CD4-positive, alpha-beta T cell treated with Interferon gamma for 1 hour (primary cell): Measurements from ENCODE around the gene SMIM14.
"Not testable (repeated sequence)": the region's sequence is repeated elsewhere in the genome, so short reads cannot be mapped to it uniquely, and the experiment has no call there.

Experiments
- DNase-seq: peaks from one replicate; pipeline ENCODE4 v3.0.0-alpha.2; 2020

Gene SMIM14

DNA sequence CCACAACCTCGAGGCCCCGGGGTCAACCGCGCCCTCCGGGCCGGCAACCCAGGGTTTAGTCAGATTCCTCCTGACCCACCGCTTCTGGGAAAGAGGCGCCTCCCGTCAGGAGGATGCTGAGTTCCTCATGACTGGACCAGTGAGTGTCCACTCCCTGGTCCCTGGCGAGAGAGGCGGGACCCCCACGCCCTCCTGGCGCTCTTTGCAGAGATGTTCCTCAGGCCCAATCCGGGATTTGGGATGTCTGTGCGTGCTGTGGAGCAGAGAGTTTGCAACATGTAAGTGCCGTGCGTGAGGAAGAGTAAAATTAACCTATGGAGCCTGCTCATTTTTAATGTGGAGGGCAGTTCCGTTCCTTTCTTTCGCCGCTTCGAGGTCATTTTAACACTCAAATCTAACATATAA lies 110.6 kb downstream of the SMIM14 start:
- DNase-seq = no peak

DNA sequence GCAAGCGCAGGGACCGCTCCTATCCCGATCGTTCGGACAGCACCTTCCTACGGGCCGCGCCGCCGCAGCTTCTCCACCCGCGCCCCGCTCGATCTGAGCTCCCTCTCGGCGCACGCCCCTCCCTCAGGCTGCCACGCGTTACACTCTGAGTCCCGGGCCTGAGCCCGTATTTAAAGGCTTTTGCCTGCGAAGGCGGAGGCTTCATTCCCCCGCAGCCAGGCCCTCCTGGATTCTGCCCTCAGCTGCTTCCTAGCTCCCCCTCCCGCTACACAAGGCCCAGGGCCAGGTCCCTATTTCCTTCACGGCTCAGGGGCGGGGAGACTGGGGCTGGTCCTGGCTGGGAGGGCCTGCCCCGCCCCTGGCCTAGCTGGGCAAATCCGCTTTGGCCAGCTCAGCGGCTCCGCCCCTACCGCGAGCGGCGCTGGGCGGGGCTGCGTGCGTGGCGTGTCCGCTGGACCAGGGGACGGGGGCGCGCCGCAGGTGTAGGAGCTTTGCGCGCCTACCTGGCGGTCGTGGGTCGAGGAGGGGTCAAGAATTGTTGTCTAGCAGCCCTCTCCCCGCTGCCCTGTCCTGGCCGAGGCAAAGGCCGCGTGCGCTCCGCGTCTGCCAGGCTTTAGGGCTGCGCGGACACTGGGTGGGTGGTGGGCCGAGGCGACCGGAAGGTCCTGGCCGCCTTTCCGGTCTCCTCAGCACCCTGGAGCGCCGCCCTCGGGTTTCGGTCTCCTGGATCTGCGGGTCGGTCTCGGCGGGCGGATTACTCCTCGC lies 111.2 kb downstream of the SMIM14 start, which contains the start of gene UGDH:
TSS of gene UGDH (minus strand) at position 144 of the 765 bp plus-strand sequence. CDS start 5,927 bp downstream, outside the sequence.
- peak; percentile 88 for DNase-seq

DNA sequence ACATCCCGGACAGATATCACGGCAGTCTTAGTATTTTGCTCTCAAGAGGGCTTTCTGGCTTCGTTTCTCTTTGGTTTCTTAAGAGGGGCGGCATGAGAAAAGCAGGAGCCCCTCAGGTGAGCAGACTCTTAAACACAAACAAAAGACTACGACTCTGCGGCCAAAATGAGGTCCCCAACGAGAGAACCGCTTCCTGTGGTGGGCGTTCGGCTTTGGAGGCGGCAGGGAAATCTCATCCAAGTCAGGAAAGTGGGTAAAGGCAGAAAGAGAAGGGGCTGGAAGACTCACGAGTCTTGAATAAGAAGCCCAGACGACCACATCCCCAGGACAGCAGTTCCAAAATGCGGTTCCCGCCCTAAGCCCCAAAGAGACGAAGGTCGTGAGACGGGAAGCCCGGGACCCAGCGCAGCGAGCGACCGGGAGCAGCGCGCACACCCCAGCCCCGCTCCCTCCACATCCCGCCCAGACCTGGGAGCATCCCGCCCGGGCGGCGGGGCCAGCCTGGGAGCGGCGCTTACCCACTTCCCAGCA lies 111.8 kb downstream of the SMIM14 start:
- DNase-seq = peak; percentile 1

DNA sequence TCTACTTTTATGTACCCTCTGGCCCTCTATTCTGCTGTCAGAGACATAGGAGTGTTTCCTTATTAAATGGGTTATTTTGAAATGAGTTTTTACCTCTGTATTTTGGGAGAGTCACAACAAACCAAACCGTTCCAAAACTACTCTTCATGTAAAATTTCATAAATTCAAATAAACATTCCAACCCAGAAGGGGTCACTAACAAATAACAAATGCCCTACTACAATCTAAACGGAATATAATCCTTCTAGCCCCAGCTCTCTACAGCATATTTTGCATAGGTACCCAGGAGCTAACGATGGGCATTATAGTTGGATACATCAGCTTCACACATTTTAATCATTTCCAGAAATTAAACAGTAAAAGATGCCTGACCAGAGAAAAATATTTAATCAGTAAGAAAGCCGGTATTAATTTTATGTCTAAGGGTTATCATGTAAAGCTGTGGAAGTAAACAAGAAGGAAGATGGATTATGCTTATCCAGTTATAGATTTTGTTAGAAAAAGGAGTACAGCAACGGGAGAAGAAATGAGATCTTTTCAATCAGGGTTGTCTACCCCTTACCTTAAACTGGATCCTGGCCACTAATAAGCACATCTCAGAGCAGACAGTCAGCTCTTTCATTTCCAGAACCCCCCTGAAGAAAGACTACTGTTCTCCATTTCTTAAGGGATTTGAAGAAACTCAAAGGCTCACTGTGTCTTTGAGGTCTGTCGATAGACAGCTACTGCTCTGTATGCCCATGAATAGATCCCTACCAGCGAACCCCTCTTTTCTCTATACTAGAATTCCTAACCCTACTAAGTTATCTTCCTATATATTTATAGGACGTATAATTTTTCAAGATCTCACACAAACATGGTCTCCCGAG lies 112.6 kb downstream of the SMIM14 start:
- no peak for DNase-seq

DNA sequence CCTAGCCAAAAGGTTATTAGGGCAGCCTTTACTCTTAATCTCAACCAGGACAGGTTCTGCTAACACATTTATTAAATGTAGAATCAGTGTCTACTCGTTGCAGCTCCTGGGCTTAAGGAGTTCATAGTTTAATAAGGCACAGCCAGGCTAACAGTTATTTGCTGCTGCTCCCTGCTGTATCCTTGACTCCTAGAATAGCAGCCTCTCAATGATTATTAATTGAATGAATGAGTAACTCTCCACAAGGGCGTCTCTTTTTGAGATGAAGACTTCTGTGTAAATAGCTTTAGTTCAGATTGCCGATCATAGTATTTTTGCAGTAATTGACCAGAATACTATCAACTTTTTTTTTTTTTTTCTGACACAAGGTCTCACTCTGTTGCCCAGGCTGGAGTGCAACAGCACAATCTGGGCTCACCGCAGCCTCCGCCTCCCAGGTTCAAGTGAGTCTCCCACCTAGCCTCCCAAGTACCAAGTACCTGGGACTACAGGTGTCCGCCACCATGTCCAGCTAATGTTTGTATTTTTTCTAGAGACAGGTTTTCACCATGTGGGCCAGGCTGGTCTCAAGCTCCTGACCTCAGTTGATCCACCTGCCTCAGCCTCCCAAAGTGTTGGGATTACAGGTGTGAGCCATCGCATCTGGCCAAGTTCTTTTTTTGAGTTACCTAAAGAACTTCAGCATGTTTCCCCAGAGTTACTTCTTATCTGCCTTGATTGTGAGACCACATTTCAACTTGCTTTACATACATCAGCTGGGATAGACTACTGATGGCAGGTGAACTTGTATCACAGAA lies 114.3 kb downstream of the SMIM14 start:
- DNase-seq = no peak

DNA sequence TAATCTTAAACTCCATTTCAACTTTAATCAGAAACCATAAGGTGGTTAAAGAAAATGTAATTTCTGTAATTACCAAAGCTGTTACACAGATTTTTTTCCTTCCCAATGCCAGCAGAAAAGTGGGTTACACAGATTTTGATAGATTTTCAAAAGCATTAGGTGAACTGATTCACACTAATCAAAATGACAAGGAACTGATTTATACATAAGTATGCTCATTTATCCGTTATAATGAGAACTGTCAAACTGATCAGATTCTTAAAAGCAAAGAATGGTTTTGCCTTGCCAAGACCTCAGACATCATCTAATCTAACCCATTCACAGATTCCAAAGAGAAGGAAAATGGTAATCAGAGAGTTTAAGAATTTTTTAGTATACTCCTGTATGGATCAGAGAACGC lies 116.6 kb downstream of the SMIM14 start:
- no peak for DNase-seq

DNA sequence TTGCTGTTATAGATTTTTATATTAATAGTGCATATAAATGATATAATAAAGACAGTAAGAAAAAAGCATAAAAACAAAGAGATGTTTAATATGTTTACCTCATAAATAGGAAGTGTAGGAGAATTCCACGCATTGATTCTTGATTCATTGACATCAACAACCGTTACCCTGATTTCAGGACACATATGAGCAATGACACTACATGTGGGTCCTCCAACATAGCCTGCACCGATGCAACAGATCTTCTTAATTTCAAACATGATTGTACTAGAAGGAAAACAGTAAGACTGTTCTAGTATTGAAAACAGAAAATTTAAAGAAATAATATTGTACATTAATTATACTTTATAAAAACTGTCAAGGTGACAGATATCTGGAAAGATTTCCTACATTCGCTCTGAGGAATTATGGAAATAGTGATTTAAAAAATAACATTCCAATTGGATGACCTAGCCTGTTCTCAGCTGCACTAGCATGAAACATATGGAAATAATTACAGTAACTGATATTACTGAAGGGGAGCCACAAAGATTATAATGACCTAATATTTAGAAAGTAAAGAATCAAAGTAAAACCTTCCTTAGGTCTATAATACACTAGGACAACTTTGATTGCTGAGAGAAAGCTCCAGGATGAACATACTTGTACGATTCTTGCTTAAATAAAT lies 117.3 kb downstream of the SMIM14 start:
- DNase-seq = no peak

DNA sequence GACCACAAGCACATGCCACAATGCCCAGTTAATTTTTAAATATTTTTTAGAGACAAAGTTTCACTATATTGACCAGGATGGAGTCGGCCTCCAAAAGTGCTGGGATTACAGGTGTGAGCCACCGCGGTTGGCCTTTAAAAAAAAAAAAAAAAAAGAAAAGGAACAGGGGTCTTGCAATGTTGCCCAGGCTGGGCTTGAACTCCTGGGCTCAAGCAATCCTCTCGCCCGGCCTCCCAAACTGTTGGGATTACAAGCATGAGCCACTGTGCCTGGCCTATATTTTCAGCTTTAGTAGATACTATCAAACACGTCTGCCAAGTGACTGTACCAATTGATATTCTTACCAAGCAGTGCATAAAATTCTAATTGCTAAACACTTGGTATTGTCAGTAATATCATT lies 120.2 kb downstream of the SMIM14 start:
- no peak for DNase-seq

GRCh38 chr4:39516407-39516966 lies 122.2 kb downstream of the SMIM14 start:
- DNase-seq = no peak

- DNase-seq = not testable (repeated sequence)
Observed at GRCh38 chr4:39515669-39516401, 122.8 kb downstream of the SMIM14 start.

- DNase-seq = no peak
Observed at GRCh38 chr4:39514888-39515401, 123.7 kb downstream of the SMIM14 start.

DNA sequence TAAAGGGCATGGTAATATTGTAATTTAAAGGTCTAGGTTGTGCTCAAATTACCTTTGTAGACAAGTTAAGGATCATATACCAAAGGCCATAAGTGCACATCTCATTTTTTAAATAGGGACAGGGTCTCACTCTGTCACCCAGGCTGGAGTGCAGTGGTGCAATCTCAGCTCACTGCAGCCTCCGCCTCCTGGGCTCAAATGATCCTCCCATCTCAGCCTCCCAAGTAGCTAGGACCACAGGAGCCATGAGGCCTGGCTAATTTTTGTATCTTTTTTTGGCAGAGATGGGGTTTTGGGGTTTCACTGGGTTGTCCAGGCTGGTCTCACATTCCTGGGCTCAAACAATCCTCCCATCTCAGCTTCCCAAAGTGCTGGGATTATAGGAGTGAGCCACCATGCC lies 124.4 kb downstream of the SMIM14 start:
- DNase-seq = not testable (repeated sequence)

DNA sequence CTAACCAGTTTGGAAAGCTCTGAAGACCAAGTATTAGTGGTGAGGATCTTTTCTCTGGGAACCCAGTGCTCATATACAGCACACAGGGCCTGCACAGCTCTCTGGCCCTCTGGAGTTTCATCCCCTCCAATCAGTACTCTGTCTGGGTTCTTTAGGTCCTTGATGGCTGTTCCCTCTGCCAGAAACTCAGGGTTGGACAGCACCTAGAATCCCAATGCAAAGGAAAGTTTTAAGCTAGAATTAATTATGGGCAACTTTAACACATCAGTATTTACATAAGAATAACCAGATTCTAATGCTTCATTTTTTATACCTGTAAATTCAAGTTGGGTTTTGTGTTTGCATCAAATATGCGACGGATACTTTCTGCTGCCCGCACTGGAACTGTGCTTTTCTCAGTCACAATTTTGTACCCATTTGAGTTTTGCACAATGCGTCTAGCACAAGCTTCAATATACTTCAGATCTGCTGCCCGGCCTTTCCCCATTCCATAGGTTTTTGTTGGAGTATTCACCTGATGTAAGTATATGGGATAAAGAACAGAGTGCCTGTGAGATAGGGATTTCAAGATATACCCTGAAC lies 128.2 kb downstream of the SMIM14 start:
- DNase-seq = no peak

DNA sequence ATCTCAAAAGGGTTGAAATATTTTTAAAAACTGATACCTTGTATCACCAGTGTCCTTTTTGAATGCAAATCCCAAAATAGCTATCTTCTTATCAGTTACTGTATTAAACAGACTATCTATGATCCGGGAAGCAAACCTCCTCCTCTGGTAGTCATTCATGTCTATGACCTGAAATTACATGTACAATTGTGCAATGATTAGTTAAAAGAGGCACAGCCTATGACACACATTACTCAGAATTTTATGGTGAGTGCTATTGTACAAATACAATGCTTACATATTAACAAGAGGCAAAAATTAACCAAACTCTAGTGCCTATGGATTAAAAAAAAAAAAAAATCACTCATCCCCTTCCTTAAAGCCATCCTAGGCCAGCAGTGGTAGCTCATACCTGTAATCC lies 133.1 kb downstream of the SMIM14 start:
- DNase-seq = no peak

DNA sequence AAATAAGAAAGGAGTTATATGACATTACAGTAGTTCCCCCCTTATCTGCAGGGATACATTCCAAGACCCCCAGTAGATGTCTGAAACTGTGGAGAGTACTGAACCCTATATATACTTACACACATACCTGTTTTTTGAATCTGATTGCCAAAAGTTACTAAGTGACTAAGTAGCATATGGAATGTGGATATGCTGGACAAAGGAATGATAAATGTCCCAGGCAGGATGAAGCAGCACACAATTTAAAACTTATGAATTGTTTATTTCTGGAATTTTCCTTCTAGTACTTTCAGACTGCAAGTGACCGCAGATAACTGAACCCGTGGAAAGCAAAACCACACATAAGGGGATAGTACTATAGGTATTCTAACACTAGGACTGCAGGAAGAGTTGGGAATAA lies 134.1 kb downstream of the SMIM14 start:
- no peak for DNase-seq

DNA sequence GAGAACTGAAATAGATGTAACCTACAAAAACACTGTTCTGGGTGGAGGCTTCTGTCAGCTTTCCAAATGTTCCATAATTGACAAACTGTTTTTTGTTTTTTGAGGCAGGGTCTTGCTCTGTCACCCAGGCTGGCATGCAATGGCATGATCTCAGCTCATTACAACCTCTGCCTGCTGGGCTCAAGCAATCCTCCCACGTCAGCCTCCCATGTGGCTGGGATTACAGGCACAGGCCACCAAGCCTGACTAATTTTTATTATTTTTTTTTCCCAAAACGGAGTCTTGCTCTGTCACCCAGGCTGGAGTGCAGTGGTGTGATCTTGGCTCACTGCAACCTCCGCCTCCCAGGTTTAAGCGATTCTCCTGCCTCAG lies 136.0 kb downstream of the SMIM14 start:
- not testable (repeated sequence) for DNase-seq

- no peak for DNase-seq
Observed at GRCh38 chr4:39502019-39502663, 136.5 kb downstream of the SMIM14 start.

- DNase-seq = no peak
Observed at GRCh38 chr4:39498727-39499020, 140.0 kb downstream of the SMIM14 start.

- no peak for DNase-seq
Observed at GRCh38 chr4:39497909-39498726, 140.5 kb downstream of the SMIM14 start.
